Airway epithelial cell (primary cell): Measurements from ENCODE around the gene PIM1. TPM values are rescaled to one million over a fixed set of nuclear protein-coding genes. Genes with fewer than 3 reads are reported as not detected.

Source experiments
- total RNA-seq: library from RNA; depleted of rRNA; stranded (reverse); fragments of >200 nt; gene quantifications from 2 replicates; pipeline ENCODE4 v1.2.3, GENCODE V29; 2015

PIM1 gene
- total RNA-seq: 33.9 and 41.0 TPM in 2 replicates

GRCh38 chr6:37169496-37170272 lies at the start of gene PIM1:
PIM1 (plus strand) TSS chr6:37170152; CDS start chr6:37170576, 424 bp downstream.

Other genes starting within 250 kb of the PIM1 start
- not detected in 2 replicates for gene PI16, start 215.4 kb upstream of the PIM1 start, total RNA-seq
- gene MTCH1, start 184.0 kb upstream of the PIM1 start, total RNA-seq: 169 and 194 TPM in 2 replicates
- 0.63 and 1.0 TPM in 2 replicates for gene FGD2, start 164.5 kb upstream of the PIM1 start, total RNA-seq
- gene TBC1D22B, start 87.6 kb downstream of the PIM1 start, total RNA-seq: 6.9 and 9.9 TPM in 2 replicates
- 0.46 and 1.2 TPM in 2 replicates for gene TMEM217, start 88.0 kb downstream of the PIM1 start, total RNA-seq
- 18.7 and 28.8 TPM in 2 replicates for gene RNF8, start 183.8 kb downstream of the PIM1 start, total RNA-seq